B cell (primary cell): ENCODE results near the gene FMNL1.

ENCODE experiments used
- CTCF ChIP-seq: fragments of 200-600 bp; IDR thresholded peaks from one replicate; pipeline ENCODE4 v1.8.0; 2022; ENCODE audit warnings: antibody characterized with exemption, mild to moderate bottlenecking
- EZH2 ChIP-seq: IDR thresholded peaks from 2 replicates; pipeline ENCODE4 v1.6.1; 2012; ENCODE audit warnings: borderline replicate concordance, low read depth, mild to moderate bottlenecking, moderate library complexity, low read length; ENCODE audit not compliant: insufficient read depth, poor library complexity, severe bottlenecking

DNA sequence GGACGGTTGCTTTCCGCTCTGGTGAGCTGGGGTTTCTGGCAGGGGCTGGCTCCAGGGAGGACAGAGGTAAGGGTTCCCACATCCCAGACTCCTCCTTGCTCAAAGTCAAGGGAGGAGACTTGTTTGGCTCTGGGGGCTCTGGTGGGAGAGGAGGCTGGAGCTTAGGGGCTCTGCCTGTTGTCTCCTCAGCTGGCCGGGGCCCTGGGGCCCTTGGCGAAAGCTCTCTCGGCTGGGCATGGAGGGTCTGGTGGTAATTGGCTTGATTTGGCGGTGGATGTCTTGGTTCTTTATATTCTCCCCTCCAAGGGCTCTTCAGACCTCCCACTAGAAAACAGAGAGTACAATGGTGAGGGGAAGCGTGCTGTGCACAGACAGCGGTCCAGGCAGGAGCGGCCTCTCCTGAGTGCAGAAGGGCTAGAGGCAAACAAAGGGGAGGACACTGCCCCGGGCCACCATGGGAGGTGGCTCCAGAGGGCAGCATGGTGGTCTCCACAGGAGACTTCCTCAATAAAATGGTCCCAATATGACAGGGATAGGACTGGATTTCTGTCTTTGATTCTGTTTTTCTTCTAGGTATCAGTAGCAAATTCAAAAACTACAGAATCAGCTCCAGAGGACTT lies 45.9 kb downstream of the FMNL1 start:
- TF ChIP-seq CTCF (no peak), EZH2 (no peak)
